Karpas-422 (cell line): ENCODE results near the gene PLVAP. TPM values are rescaled to one million over a fixed set of nuclear protein-coding genes. Genes with fewer than 3 reads are reported as not detected.

Source experiments
- DNase-seq: peaks from one replicate; pipeline ENCODE4 v3.0.0-alpha.2; 2015
- H2AFZ ChIP-seq: fragments of 200-600 bp; sonication (generic); 2 replicates; pipeline ENCODE4 v1.6.1; 2014; ENCODE audit warnings: antibody characterized with exemption, low read length, mixed read lengths
- H3K27ac ChIP-seq: fragments of 200-600 bp; sonication (generic); 2 replicates; pipeline ENCODE4 v1.5.1; 2014; ENCODE audit warnings: mild to moderate bottlenecking, low read length, moderate library complexity
- H3K27me3 ChIP-seq: fragments of 200-600 bp; sonication (generic); 2 replicates; pipeline ENCODE4 v1.6.1; 2014; ENCODE audit warnings: low read length, mixed read lengths
- H3K36me3 ChIP-seq: fragments of 200-600 bp; sonication (generic); 2 replicates; pipeline ENCODE4 v1.6.1; 2014; ENCODE audit warnings: low read length, mixed read lengths; ENCODE audit not compliant: insufficient read depth
- H3K4me1 ChIP-seq: fragments of 200-600 bp; sonication (generic); 2 replicates; pipeline ENCODE4 v1.6.1; 2014; ENCODE audit warnings: mild to moderate bottlenecking, low read length, mixed read lengths
- H3K4me2 ChIP-seq: fragments of 200-600 bp; sonication (generic); 2 replicates; pipeline ENCODE4 v1.6.1; 2014; ENCODE audit warnings: low read length, low read depth, mild to moderate bottlenecking; ENCODE audit not compliant: poor library complexity, severe bottlenecking
- H3K4me3 ChIP-seq: fragments of 200-600 bp; sonication (generic); 2 replicates; pipeline ENCODE4 v1.5.1; 2014; ENCODE audit warnings: mild to moderate bottlenecking, antibody characterized with exemption, low read length, mixed read lengths
- H3K79me2 ChIP-seq: fragments of 200-600 bp; sonication (generic); 2 replicates; pipeline ENCODE4 v1.6.1; 2014; ENCODE audit warnings: mild to moderate bottlenecking, low read length, mixed read lengths
- H3K9ac ChIP-seq: fragments of 200-600 bp; sonication (generic); 2 replicates; pipeline ENCODE4 v1.6.0; 2014; ENCODE audit warnings: low read length
- H3K9me2 ChIP-seq: fragments of 200-600 bp; sonication (generic), shearing (Covaris generic); replicated peaks from 2 replicates; pipeline ENCODE4 v1.6.0; 2014; ENCODE audit warnings: mild to moderate bottlenecking, low read length, moderate library complexity; ENCODE audit not compliant: insufficient read depth
- H3K9me3 ChIP-seq: fragments of 300-700, 200-600 bp; sonication (generic); 2 replicates; pipeline ENCODE4 v1.6.1; 2014; ENCODE audit warnings: low read length, mixed read lengths
- H4K20me1 ChIP-seq: fragments of 200-600 bp; sonication (generic); 2 replicates; pipeline ENCODE4 v1.6.1; 2014; ENCODE audit warnings: mild to moderate bottlenecking, antibody characterized with exemption, low read length, low read depth; ENCODE audit not compliant: insufficient read depth
- total RNA-seq: library from RNA; depleted of rRNA; stranded (reverse); fragments of >200 nt; shearing (Covaris generic); gene quantifications from 2 replicates; pipeline ENCODE4 v1.2.3, GENCODE V29; 2014; ENCODE audit warnings: low replicate concordance

Gene PLVAP
- total RNA-seq, 1 experiment from 2014 or later: 0.41 TPM

- Histone ChIP-seq H3K4me2 (no peak overlapping the region), H3K9ac (no peak overlapping the region), H3K4me3 (no peak overlapping the region), H3K9me3 (no peaks in the 10 kb centered on the region), H3K4me1 (no peaks in the 10 kb centered on the region), H4K20me1 (no peaks in the 10 kb centered on the region), H3K27ac (no peak overlapping the region), H3K79me2 (no peaks in the 10 kb centered on the region), H3K27me3 (no peaks in the 10 kb centered on the region), H3K9me2 (no peaks in the 10 kb centered on the region), H2AFZ (no peak overlapping the region), H3K36me3 (no peaks in the 10 kb centered on the region)
- no peak for DNase-seq
Observed at GRCh38 chr19:17325133-17325532, 52.0 kb downstream of the PLVAP start.

- H3K4me3 ChIP-seq: no peak overlapping the region
- H3K9me2 ChIP-seq: no peaks in the 10 kb centered on the region
- no peaks in the 10 kb centered on the region for H3K79me2 ChIP-seq
- H3K36me3 ChIP-seq: no peaks in the 10 kb centered on the region
- H2AFZ ChIP-seq: no peak overlapping the region
- no peak overlapping the region for H3K4me2 ChIP-seq
- no peak overlapping the region for H3K9ac ChIP-seq
- H3K4me1 ChIP-seq: no peaks in the 10 kb centered on the region
- no peaks in the 10 kb centered on the region for H4K20me1 ChIP-seq
- H3K27me3 ChIP-seq: no peaks in the 10 kb centered on the region
- H3K9me3 ChIP-seq: no peaks in the 10 kb centered on the region
- DNase-seq: no peak
- H3K27ac ChIP-seq: no peak overlapping the region
Observed at GRCh38 chr19:17324357-17325114, 52.6 kb downstream of the PLVAP start.

GRCh38 chr19:17323964-17324332, 53.2 kb downstream of the PLVAP start:
- DNase-seq: no peak
- no peak overlapping the region for H3K9ac ChIP-seq
- no peaks in the 10 kb centered on the region for H3K9me2 ChIP-seq

GRCh38 chr19:17323300-17323963, 53.7 kb downstream of the PLVAP start:
- H3K27me3 ChIP-seq: no peaks in the 10 kb centered on the region
- H2AFZ ChIP-seq: no peak overlapping the region
- no peak overlapping the region for H3K4me3 ChIP-seq
- H3K9me3 ChIP-seq: no peaks in the 10 kb centered on the region
- DNase-seq: no peak
- no peaks in the 10 kb centered on the region for H3K79me2 ChIP-seq
- H3K36me3 ChIP-seq: no peaks in the 10 kb centered on the region
- no peaks in the 10 kb centered on the region for H3K4me1 ChIP-seq
- no peak overlapping the region for H3K9ac ChIP-seq
- no peak overlapping the region for H3K27ac ChIP-seq
- H4K20me1 ChIP-seq: no peaks in the 10 kb centered on the region
- H3K4me2 ChIP-seq: no peak overlapping the region
- no peaks in the 10 kb centered on the region for H3K9me2 ChIP-seq

More at GRCh38 chr19:17323964-17324332, 53.2 kb downstream of the PLVAP start:
- H3K27ac ChIP-seq: no peak overlapping the region
- H3K27me3 ChIP-seq: no peaks in the 10 kb centered on the region
- no peak overlapping the region for H2AFZ ChIP-seq
- H4K20me1 ChIP-seq: no peaks in the 10 kb centered on the region
- no peak overlapping the region for H3K4me2 ChIP-seq
- no peaks in the 10 kb centered on the region for H3K36me3 ChIP-seq
- H3K9me3 ChIP-seq: no peaks in the 10 kb centered on the region
- no peaks in the 10 kb centered on the region for H3K4me1 ChIP-seq
- H3K4me3 ChIP-seq: no peak overlapping the region
- no peaks in the 10 kb centered on the region for H3K79me2 ChIP-seq

- no peaks in the 10 kb centered on the region for H3K27me3 ChIP-seq
- H3K9ac ChIP-seq: no peak overlapping the region
- no peaks in the 10 kb centered on the region for H3K79me2 ChIP-seq
- no peaks in the 10 kb centered on the region for H3K36me3 ChIP-seq
- no peak overlapping the region for H3K27ac ChIP-seq
- no peaks in the 10 kb centered on the region for H3K9me3 ChIP-seq
- H2AFZ ChIP-seq: no peak overlapping the region
- H3K9me2 ChIP-seq: no peaks in the 10 kb centered on the region
- no peaks in the 10 kb centered on the region for H4K20me1 ChIP-seq
- no peak overlapping the region for H3K4me2 ChIP-seq
- H3K4me3 ChIP-seq: no peak overlapping the region
- no peak for DNase-seq
- no peaks in the 10 kb centered on the region for H3K4me1 ChIP-seq
Observed at GRCh38 chr19:17322854-17323253, 54.3 kb downstream of the PLVAP start.

GRCh38 chr19:17321655-17322489, 55.3 kb downstream of the PLVAP start:
- no peaks in the 10 kb centered on the region for H4K20me1 ChIP-seq
- H3K9me3 ChIP-seq: no peaks in the 10 kb centered on the region
- H3K27me3 ChIP-seq: no peaks in the 10 kb centered on the region
- H3K4me3 ChIP-seq: no peak overlapping the region
- H3K79me2 ChIP-seq: no peaks in the 10 kb centered on the region
- no peak overlapping the region for H2AFZ ChIP-seq
- no peak overlapping the region for H3K9ac ChIP-seq
- no peak overlapping the region for H3K27ac ChIP-seq
- no peaks in the 10 kb centered on the region for H3K4me1 ChIP-seq
- DNase-seq: no peak
- no peaks in the 10 kb centered on the region for H3K36me3 ChIP-seq
- H3K9me2 ChIP-seq: no peaks in the 10 kb centered on the region
- H3K4me2 ChIP-seq: no peak overlapping the region

GRCh38 chr19:17320435-17320834, 56.7 kb downstream of the PLVAP start:
- no peaks in the 10 kb centered on the region for H4K20me1 ChIP-seq
- H3K4me1 ChIP-seq: no peaks in the 10 kb centered on the region
- no peaks in the 10 kb centered on the region for H3K9me2 ChIP-seq
- no peak for DNase-seq
- H3K4me2 ChIP-seq: no peak overlapping the region
- no peak overlapping the region for H2AFZ ChIP-seq
- no peaks in the 10 kb centered on the region; the same call in 1 of the 2 replicates for H3K36me3 ChIP-seq
- no peak overlapping the region for H3K9ac ChIP-seq
- H3K9me3 ChIP-seq: no peaks in the 10 kb centered on the region
- H3K79me2 ChIP-seq: no peaks in the 10 kb centered on the region
- H3K27me3 ChIP-seq: no peaks in the 10 kb centered on the region
- H3K4me3 ChIP-seq: no peak overlapping the region
- no peak overlapping the region for H3K27ac ChIP-seq
